GM11168 (cell line): ENCODE data around the gene CUL9.

ENCODE experiments used
- in situ Hi-C: fragments of 300-500 bp; cut with MboI; formaldehyde crosslinking; loops from one replicate; pipeline ENCODE4 v1.12.0; 2022; ENCODE audit warnings: low sequenced_read_pairs; ENCODE audit not compliant: unreplicated experiment

The CUL9 gene

GRCh38 chr6:43172104-43173007, 9.6 kb upstream of the CUL9 start:
- in situ Hi-C loops: no loop called here

- in situ Hi-C loops: no loop called here
Measured at GRCh38 chr6:43173591-43174262, 8.3 kb upstream of the CUL9 start.

DNA sequence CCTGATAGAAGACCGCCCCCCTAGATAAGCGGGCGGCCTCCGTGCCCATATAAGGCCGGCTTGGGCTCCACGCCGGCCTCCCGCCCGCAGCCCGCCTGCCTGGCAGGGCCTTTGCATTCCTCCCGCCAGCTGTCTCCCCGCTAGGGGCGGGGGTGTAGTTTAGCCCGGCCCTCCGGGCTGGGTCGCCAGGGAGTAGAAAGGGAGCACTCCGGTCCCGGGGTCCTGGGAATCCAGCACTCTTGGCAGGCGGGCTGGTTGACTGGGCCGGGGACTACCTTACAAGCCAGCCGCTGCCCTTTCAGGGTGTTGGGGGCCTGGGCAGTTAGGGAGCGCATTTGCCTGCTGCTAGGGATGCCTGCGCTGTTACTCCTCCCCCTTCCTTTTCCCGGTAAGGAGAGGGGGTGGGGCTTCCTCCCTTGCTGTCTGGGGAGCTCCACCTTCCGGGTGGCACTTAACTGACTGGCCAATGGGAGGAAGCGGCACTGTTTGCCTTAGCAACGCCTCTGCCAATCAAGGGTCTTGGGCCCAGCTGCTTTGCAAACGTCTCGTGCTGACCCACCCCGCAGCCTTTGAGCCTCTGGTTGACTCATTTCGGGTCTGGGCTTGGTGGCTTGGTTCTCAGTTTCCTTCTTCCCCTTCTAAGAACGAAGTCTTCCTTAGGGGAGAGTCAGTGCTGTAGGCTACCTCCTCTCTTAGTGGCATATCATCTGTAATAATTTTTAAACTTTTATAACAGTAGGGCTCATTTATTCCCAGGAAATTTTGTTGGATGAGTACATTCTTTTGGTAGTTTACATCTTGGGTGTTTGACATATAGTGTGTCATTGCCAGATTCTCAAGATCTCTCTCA, 7.5 kb upstream of the CUL9 start:
- in situ Hi-C loops: no loop called here

- in situ Hi-C loops: no loop called here
Measured at GRCh38 chr6:43175676-43176422, 6.1 kb upstream of the CUL9 start.

GRCh38 chr6:43176423-43176786, 5.6 kb upstream of the CUL9 start:
- in situ Hi-C loops: no loop called here

GRCh38 chr6:43178150-43178549, 3.8 kb upstream of the CUL9 start:
- in situ Hi-C loops: no loop called here

DNA sequence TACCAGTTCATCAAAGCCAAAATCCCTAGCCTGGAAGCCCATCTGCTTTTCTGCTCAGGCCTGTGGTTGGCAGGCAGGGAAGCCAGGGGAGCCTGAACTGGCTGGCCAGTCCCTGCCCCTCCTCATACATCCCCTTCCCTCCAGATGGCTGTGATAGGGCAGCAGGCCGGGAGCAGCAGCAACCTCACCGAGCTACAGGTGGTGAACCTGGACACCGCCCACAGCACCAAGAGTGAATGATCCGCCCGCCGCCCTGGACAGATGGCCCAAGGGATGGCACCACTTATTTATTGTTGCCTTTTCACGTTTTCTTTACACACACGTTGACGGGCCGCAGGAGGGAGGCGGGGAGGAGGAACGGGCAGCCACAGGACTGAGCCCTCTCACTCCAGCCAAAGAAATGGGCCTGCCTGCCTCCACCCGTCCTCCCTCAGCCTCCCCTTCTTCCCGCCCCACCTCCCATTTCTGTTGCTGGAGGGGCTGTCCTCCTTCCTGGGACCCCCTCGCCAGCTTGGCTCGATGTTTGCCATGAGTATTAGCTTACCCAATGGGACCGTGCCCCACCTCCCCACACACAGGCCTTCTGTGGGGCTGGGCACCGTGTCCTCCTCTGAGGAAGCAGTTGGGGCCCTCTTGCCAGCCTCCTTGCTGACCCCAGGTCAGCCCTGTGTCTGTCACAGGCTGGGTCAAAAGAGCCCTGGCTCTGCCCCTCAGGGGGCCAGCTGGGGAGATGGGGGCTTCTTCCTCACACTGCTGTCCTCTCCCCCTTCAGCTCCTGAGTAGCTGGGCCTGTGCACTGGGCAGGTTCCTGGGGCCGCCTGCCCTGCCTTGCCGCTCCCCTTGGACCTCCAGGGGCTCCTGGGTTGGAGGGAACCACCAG, 2.8 kb upstream of the CUL9 start:
- in situ Hi-C loops: no loop called here

GRCh38 chr6:43180058-43180457, 1.9 kb upstream of the CUL9 start:
- in situ Hi-C loops: no loop called here

- in situ Hi-C loops: no loop called here
Measured at GRCh38 chr6:43180985-43181384, 1.0 kb upstream of the CUL9 start.

DNA sequence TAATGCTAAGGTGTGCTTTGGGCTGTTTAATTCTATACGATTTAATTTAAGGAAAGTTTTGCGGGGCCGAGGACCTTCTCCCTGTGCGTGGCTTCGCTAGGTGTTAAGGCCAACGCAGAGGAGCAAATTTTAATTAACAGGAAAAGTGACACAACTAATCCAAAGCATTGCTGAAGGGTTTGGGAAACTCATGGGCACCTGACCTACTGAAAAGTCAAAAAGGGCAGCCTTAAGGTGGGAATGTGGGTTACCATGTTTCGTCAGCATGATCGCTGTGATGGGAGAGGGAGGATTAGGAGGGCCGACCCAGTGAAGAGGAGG, 415 bp upstream of the CUL9 start:
- in situ Hi-C loops: no loop called here

DNA sequence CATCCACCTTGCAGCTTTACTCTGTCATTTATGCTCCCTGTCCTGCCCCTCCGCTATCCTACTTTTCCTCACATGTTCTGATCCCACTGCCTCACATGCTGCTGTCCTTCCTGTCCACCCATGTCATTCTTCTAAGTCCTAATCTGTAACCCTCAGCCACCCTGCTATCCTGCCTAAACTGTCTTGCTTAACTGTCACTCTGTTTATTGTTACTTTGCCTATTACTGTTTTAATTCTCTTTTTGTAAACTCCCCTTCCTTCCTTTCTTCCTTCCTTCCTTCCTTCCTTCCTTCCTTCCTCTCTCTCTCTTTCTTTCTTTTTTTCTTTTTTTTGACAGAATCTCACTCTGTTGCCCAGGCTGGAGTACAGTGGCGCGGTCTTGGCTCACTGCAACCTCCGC, 1.4 kb downstream of the CUL9 start:
- in situ Hi-C loops: no loop called here

DNA sequence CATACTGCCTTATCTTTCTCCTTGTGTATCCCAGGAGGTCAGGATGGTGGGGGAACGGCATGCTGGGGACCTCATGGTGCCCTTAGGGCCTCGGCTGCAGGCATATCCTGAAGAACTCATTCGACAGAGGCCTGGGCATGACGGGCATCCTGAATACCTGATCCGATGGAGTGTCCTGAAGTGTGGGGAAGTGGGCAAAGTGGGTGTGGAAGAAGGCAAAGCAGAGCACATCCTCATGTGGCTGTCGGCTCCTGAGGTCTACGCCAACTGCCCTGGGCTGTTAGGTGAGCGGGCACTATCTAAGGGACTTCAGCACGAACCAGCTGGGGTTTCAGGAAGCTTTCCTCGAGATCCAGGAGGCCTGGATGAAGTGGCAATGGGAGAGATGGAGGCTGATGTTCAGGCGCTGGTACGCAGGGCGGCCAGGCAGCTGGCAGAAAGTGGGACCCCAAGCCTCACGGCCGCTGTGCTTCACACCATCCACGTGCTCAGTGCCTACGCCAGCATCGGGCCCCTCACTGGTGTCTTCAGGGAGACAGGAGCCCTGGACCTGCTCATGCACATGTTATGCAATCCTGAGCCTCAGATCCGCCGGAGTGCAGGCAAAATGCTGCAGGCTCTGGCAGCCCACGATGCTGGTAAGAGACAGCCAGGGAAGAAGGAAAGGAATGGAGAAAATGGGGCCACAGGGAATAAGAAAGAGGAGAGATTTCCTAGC, 2.4 kb downstream of the CUL9 start:
- in situ Hi-C loops: no loop called here

GRCh38 chr6:43185391-43185985, 3.5 kb downstream of the CUL9 start:
- in situ Hi-C loops: no loop called here

GRCh38 chr6:43186019-43186418, 4.0 kb downstream of the CUL9 start:
- in situ Hi-C loops: no loop called here

DNA sequence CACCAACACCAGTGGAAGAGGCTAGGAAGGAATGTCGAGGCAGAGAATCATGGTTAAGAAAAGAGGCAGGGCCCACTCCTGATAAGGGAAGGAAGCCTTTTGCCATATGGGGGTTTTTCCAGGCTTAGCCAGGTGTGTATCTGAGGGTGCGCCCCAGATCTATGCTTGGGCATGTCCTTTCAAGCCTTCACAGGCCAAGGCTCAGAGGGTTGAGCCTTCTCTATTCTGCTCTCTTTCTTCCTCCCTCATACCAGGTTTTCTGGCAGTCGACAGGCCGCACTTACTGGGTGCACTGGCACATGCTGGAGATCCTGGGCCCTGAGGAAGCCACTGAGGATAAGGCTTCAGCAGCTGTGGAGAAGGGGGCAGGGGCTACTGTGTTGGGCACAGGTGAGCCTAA, 4.7 kb downstream of the CUL9 start:
- in situ Hi-C loops: no loop called here

DNA sequence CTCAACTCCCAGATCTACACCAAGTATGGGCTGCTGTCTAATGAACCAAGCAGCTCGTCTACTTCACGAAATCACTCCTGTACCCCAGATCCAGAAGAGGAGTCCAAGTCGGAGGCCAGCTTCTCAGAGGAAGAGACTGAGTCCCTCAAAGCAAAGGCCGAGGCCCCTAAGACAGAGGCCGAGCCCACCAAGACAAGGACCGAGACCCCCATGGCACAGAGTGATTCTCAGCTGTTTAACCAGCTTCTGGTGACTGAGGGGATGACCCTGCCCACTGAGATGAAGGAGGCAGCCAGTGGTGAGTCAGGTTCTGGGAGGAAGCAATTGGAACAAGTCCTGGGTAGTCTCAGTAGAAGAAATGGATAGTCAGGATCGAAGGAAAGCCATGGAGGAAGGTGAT, 5.8 kb downstream of the CUL9 start:
- in situ Hi-C loops: no loop called here

- in situ Hi-C loops: no loop called here
Measured at GRCh38 chr6:43188426-43188825, 6.4 kb downstream of the CUL9 start.

DNA sequence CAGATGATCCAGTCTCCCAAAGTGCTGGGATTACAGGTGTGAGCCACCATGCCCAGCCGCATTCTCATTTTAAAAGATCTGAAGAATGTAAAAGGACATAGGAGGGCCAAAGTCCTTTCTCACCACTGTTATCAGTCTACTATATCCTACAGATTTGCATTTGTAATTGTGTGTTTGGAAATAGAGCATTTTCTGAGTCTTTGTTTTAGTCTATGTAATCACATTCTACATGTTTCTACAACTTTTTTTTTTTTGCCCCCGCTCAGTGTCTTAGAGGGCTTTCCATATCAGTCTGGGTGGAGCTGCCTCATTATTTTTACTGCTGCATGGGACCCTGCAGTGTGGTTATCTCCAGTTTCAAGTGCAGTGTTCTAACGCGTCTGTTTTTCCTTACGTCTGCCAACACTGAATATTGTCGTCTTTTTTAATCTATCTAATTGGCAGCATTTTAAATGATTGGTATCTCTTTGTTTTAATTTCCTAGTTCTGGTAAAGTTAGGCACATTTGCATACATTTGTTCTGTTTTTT, 7.8 kb downstream of the CUL9 start:
- in situ Hi-C loops: no loop called here
